HG03469 (cell line): ENCODE data around the gene POU5F2.

Source experiments
- ATAC-seq: cut with Tn5 transposase; IDR thresholded peaks from one replicate; pipeline ENCODE4 v1.9.1; 2021; ENCODE audit warnings: mild to moderate bottlenecking, moderate library complexity, moderate number of reproducible peaks; ENCODE audit not compliant: unreplicated experiment

The POU5F2 gene

DNA sequence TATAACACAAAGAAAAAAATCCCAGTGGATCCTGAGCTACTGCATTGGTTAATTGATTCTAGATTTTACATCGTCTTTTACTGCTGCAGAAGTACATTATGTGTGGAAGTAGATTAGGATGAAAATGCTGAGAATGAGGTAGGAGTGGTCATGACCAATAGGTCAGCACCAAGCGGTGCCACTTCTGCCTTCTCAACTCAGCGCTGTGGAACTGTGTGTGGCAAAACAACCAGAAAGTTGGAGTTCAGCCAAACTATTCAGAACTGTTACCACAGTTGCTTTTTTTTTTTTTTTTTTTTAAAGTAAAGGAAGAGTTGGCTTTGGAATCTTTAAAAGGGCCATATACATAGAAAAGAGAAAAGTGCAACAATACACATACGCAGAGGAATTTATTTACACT lies 24.2 kb downstream of the POU5F2 start:
- no peak for ATAC-seq

DNA sequence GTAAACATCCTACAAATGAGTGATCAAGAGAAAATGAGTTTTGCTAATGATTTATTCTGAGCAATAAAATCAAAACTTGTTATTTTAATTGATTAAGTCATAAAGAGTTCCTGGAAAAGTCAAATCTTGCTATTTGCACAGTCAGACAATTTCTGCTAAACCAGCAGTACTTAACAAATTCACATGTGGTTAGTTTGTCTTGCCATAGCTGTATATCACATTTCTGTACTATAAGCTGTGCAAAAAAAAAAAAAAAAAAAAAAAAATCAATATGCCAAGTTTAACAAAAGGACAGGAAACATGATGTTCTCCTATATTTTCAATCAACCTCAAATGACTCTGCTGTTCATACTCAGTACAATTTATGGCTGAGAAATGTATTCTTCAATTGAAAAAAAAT lies 24.9 kb downstream of the POU5F2 start:
- no peak for ATAC-seq

DNA sequence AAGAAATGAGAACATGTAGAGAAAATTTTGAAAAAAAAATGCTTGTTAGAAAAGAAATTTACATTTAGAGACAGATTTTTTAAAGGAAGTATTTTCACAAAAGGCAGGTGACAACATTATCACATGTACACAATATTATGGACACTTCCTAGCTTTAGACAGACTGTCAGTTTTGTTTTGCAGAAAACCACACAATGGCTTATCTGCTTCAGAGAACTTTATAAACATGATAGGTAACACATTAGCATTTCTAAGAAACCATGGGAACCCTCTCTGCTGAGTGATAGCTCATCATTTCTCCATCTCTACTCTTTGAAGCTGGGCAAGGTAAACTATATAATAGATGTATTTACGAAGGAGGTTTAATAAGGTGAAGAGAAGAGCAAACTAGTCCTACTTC lies 25.6 kb downstream of the POU5F2 start:
- no peak for ATAC-seq

DNA sequence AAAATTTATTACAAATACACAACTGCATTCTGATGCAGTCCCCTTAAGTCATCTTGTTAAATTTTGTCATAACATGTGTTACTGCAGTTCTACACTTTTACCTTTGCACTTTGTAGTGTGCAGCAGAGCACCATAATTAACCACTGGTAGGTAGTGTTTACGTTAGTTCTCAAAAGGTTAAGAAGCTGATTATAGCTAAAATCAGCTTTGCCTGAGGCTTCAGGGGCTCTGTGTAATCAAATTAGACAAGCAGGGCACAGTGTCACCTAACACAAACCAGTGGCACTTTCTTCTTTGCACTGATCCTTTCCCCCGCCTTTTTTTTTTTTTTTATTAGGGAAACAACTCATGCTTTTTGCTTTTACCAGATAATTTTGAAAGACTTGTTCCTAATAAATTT lies 26.1 kb downstream of the POU5F2 start:
- no peak for ATAC-seq

DNA sequence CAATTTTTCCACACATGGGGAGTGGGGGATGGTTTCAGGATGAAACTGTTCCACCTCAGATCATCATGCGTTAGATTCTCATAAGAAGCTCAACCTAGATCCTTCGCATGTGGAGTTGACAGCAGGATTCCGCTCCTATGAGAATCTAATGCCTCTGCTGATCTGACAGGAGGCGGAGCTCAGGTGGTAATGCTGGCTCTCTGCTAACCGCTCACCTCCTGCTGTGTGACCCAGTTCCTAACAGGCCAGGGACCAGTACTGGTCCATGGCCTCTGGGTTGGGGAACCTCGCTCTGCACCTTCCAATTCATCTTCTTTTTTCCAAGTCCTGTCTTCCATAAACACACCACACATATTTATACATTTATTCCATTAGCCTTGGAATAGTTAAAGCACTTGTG lies 33.0 kb downstream of the POU5F2 start:
- no peak for ATAC-seq

DNA sequence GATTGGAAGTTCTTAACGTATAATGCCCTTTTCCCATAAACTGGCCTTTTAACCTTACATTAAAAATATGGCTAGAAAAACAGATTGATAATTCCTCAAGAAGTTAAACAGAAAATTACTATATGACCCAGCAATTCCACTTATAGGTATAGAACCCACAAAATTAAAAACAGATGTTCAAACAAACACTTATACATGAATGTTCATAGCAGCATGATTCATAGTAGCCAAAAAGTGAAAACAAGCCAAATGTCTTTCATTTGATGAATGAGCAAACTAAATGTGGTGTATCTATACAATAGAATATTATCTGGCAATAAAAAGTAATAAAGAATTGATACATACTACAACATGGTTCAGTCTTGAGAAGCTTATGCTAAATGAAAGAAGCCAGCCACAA lies 35.5 kb downstream of the POU5F2 start:
- ATAC-seq: no peak

DNA sequence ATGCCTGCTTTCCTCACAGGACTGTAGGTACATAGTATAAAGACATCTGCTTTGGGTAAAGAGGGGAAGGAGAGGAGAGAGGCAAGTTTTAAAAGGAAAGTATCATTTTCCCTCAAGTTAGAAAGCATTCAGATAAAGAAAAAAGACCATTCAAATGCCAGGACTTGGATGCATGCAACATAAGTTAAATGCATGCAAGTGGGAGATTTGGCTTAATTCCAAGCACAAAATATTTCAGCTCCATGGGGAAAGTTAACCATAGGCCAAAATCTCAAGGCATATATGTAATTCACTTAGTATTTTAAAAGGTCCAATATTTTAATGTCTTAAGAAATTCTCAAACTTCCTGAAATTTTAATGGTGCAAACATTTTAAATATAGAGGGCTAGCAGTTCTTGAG lies 36.4 kb downstream of the POU5F2 start:
- no peak for ATAC-seq

DNA sequence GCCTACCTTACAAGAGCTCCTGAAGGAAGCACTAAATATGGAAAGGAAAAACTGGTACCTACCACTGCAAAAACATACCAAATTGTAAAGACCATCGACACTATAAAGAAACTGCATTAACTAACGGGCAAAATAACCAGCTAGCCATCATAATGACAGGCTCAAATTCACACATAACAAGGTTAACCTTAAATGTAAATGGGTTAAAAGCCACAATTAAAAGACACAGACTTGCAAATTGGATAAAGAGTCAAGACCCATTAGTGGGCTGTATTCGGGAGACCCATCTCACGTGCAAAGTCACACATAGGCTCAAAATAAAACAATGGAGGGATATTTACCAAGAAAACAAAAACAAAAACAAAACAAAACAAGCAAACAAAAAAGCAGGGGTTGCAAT lies 49.4 kb downstream of the POU5F2 start:
- no peak for ATAC-seq
